Psoas muscle (tissue), 8 donors: ENCODE results near the gene ABCC1. TPM values are rescaled to one million over a fixed set of nuclear protein-coding genes. Genes with fewer than 3 reads are reported as not detected.
A peak's percentile ranks its signal among the peaks of the same experiment; 100 is the strongest.

Experiments
- ATAC-seq, 4 donors: fragments of 200-7000 bp; cut with Tn5 transposase; one replicate each; pipeline ENCODE4 v1.9.1; 2020; ENCODE audit warnings: moderate library complexity in 3 of 4, mild to moderate bottlenecking in 2 of 4
- DNase-seq, 2 donors: peaks; one replicate each; pipeline ENCODE4 v3.0.0-alpha.2; 2020
- H3K27ac ChIP-seq: fragments of 200-600 bp; one replicate; pipeline ENCODE4 v1.8.0; 2022
- H3K27me3 ChIP-seq, 3 donors: fragments of 200-600 bp in 1 of 3; one replicate each; pipeline versions ENCODE4 v1.6.1 to v1.8.0; 2013 to 2022; ENCODE audit warnings: low read length in 2 of 3, mild to moderate bottlenecking in 2 of 3, moderate library complexity in 1 of 3; ENCODE audit not compliant: insufficient read depth in 3 of 3
- H3K36me3 ChIP-seq, 2 donors: fragments of 200-600 bp in 1 of 2; one replicate each; pipeline versions ENCODE4 v1.6.1 to v1.8.0; 2013 to 2022; ENCODE audit warnings: low read depth in 1 of 2, mild to moderate bottlenecking in 1 of 2, moderate library complexity in 1 of 2; ENCODE audit not compliant: insufficient read depth in 1 of 2
- H3K4me1 ChIP-seq: fragments of 200-600 bp; one replicate; pipeline ENCODE4 v1.8.0; 2022
- H3K4me3 ChIP-seq: fragments of 200-600 bp; one replicate; pipeline ENCODE4 v1.8.0; 2022; ENCODE audit warnings: mild to moderate bottlenecking
- H3K9me3 ChIP-seq: fragments of 200-600 bp; one replicate; pipeline ENCODE4 v1.8.0; 2022
- CTCF ChIP-seq: fragments of 200-600 bp; IDR thresholded peaks from one replicate; pipeline ENCODE4 v1.8.0; 2022; ENCODE audit warnings: antibody characterized with exemption
- WGBS, 3 donors: extraction: QIAGEN DNeasy Blood & Tissue Kit; methylation state at CpG; one replicate each; pipeline versions ENCODE4 v1.1.6 to v1.1.7; 2013; 5-methylcytosine and 5-hydroxymethylcytosine counted together
- intact Hi-C, 2 donors: fragments of 100-400 bp; cut with DNase I; formaldehyde crosslinking; loops; one replicate each; pipeline versions ENCODE4 v1.11.0 to v1.14.2; 2022
- long read RNA-seq, 2 donors: library from polyadenylated mRNA; unstranded; transcript quantifications; one replicate each; pipeline ENCODE4 v2.0.0, GENCODE V29; 2021
- polyA plus RNA-seq, 3 donors: library from polyadenylated mRNA; stranded (reverse); fragments of 200-250 nt; gene quantifications; one replicate each; pipeline ENCODE4 v1.2.3, GENCODE V29; 2013
- total RNA-seq, 4 donors: library from RNA; stranded (reverse); fragmentation: NEBNext Ultra II Directional in 2 of 4; extraction: Animal tissue kit (Norgen Biotek cat#: 25700) in 2 of 4; gene quantifications; one replicate each; pipeline versions ENCODE4 v1.2.1 to v1.2.4, GENCODE V29; 2021 to 2023
- donor health status: healthy with polysubstance abuse.
- donor health status: DM: no; HTN: no; CAD: no; lungs with moderate emphysema.
- donor health status: Bipolar disorder and iron deficiency.
- donor health status: healthy.
- donor health status: DM: yes; HTN: yes; CAD: no.
- donor health status: DM: no; HTN: no; CAD: no.
- donor health status: DM: no; HTN: no; CAD: no.
- donor health status: DM: yes; HTN: yes; CAD: no.

Gene ABCC1
- total RNA-seq = 10 to 100 TPM; 19.5 to 36.5 (median 30.3) TPM
- polyA plus RNA-seq = 10 to 100 TPM in 2 of 3 donors, 1 to 10 TPM in 1; 7.4 to 20.5 (median 15.1) TPM
- long read RNA-seq, donor 1, full-length matches to known transcripts = 4 of 16 reads
- long read RNA-seq, donor 1, partial matches to known transcripts = 11 of 16 reads
- long read RNA-seq, donor 1, other reads (novel, unspliced or antisense) = 1 of 16 reads
- long read RNA-seq, donor 2, full-length matches to known transcripts = 3 of 47 reads
- long read RNA-seq, donor 2, partial matches to known transcripts = 36 of 47 reads
- long read RNA-seq, donor 2, other reads (novel, unspliced or antisense) = 8 of 47 reads

- Histone ChIP-seq H3K27ac (peak within 1 kb of the TSS; percentile 83), H3K9me3 (no peaks in the 10 kb centered on the region), H3K27me3 (no peaks in the 10 kb centered on the region), H3K4me1 (peaks cover 27% of the 10 kb centered on the region), H3K4me3 (peak within 1 kb of the TSS; percentile 83), H3K36me3 (no peaks in the 10 kb centered on the region)
- ATAC-seq = peak; percentile 78 to 81 (median 79)
- TF ChIP-seq CTCF = no peak
- DNase-seq = peak; percentile 52 to 69
- WGBS, 3 donors = 0 to 2% (median 1%) methylated on average over 38 to 112 of the region's 112 CpGs
- intact Hi-C loops = loop anchor here (5.0 to 10.0 kb wide), 4 partner anchors 48 to 75 kb away; partner anchors contain the start of gene CEP20 (in 1 of the 2)
Observed at GRCh38 chr16:15949210-15950160, at the start of gene ABCC1. TSS of gene ABCC1 (plus strand) at chr16:15949616. CDS start at chr16:15949752, 136 bp downstream.

- DNase-seq = no peak
- Histone ChIP-seq H3K4me1 (no peaks in the 10 kb centered on the region), H3K4me3 (no peak overlapping the region), H3K36me3 (no peaks in the 10 kb centered on the region), H3K9me3 (no peaks in the 10 kb centered on the region), H3K27me3 (no peaks in the 10 kb centered on the region), H3K27ac (no peak overlapping the region)
- no peak for TF ChIP-seq CTCF
- WGBS, 3 donors = 85 to 91% (median 88%) methylated on average over 3 of the region's 3 CpGs
- no peak for ATAC-seq
- intact Hi-C loops = no loop called here
Observed at GRCh38 chr16:15900357-15900756, 49.1 kb upstream of the ABCC1 start.

- no peak overlapping the region for H3K4me3 ChIP-seq
- H3K27ac ChIP-seq = no peak overlapping the region
- no peak for TF ChIP-seq CTCF
- H3K4me1 ChIP-seq = no peaks in the 10 kb centered on the region
- WGBS, 3 donors = 55 to 59% (median 56%) methylated on average over 6 of the region's 6 CpGs
- H3K9me3 ChIP-seq = no peaks in the 10 kb centered on the region
- H3K36me3 ChIP-seq = no peaks in the 10 kb centered on the region
- DNase-seq = no peak
- no peak for ATAC-seq
- intact Hi-C loops = no loop called here
- H3K27me3 ChIP-seq = no peaks in the 10 kb centered on the region
Observed at GRCh38 chr16:15900901-15901500, 48.4 kb upstream of the ABCC1 start.

GRCh38 chr16:15903960-15904359 is 45.5 kb upstream of the ABCC1 start:
- ATAC-seq (no peak), DNase-seq (no peak)
- no peaks in the 10 kb centered on the region for H3K36me3 ChIP-seq
- TF ChIP-seq CTCF = no peak
- no peak overlapping the region for H3K27ac ChIP-seq
- no peaks in the 10 kb centered on the region for H3K4me1 ChIP-seq
- H3K9me3 ChIP-seq = no peaks in the 10 kb centered on the region
- WGBS, 3 donors = 96 to 97% (median 97%) methylated on average over 5 of the region's 5 CpGs
- H3K27me3 ChIP-seq = no peaks in the 10 kb centered on the region
- H3K4me3 ChIP-seq = no peak overlapping the region
- intact Hi-C loops = no loop called here
